H9 (cell line): ENCODE measurements around the gene NOL9. TPM values are rescaled to one million over a fixed set of nuclear protein-coding genes. Genes with fewer than 3 reads are reported as not detected.

Experiments
- DNase-seq: peaks from one replicate; pipeline ENCODE4 v3.0.0-alpha.2; 2017
- H2AFZ ChIP-seq: one replicate; pipeline ENCODE4 v1.6.1; 2013; ENCODE audit warnings: mild to moderate bottlenecking, low read length, control low read depth, moderate library complexity
- H2AK5ac ChIP-seq: 2 replicates; pipeline ENCODE4 v1.6.1; 2013; ENCODE audit warnings: low read length, control low read depth, mixed read lengths; ENCODE audit not compliant: insufficient read length
- H2BK120ac ChIP-seq: one replicate; pipeline ENCODE4 v1.6.1; 2013; ENCODE audit warnings: low read depth, mild to moderate bottlenecking, low read length, control low read depth, inconsistent platforms; ENCODE audit not compliant: poor library complexity, severe bottlenecking
- H2BK12ac ChIP-seq: 2 replicates; pipeline ENCODE4 v1.6.1; 2013; ENCODE audit warnings: low read length, control low read depth, mixed read lengths, low read depth; ENCODE audit not compliant: insufficient read length
- H2BK15ac ChIP-seq: 2 replicates; pipeline ENCODE4 v1.6.1; 2013; ENCODE audit warnings: low read depth, low read length, control low read depth
- H2BK20ac ChIP-seq: one replicate; pipeline ENCODE4 v1.6.1; 2013; ENCODE audit warnings: low read depth, mild to moderate bottlenecking, low read length, control low read depth, inconsistent platforms; ENCODE audit not compliant: poor library complexity, severe bottlenecking
- H2BK5ac ChIP-seq: 2 replicates; pipeline ENCODE4 v1.6.1; 2013; ENCODE audit warnings: low read length, control low read depth, mixed read lengths; ENCODE audit not compliant: insufficient read length
- H3K14ac ChIP-seq: 2 replicates; pipeline ENCODE4 v1.6.1; 2013; ENCODE audit warnings: low read length, control low read depth; ENCODE audit not compliant: insufficient read depth
- H3K18ac ChIP-seq: 2 replicates; pipeline ENCODE4 v1.6.1; 2013; ENCODE audit warnings: low read depth, mild to moderate bottlenecking, mixed read lengths, low read length, control low read depth; ENCODE audit not compliant: insufficient read length
- H3K23ac ChIP-seq: 2 replicates; pipeline ENCODE4 v1.6.1; 2013; ENCODE audit warnings: low read length, control low read depth, mixed read lengths, low read depth; ENCODE audit not compliant: insufficient read length
- H3K23me2 ChIP-seq: 2 replicates; pipeline ENCODE4 v1.6.1; 2013; ENCODE audit warnings: low read depth, mild to moderate bottlenecking, mixed read lengths, low read length, control low read depth; ENCODE audit not compliant: insufficient read length, poor library complexity, severe bottlenecking
- H3K27ac ChIP-seq: 2 replicates; pipeline ENCODE4 v1.5.1; 2013; ENCODE audit warnings: low read length, control low read depth, mixed read lengths, low read depth; ENCODE audit not compliant: insufficient read length
- H3K27me3 ChIP-seq: 2 replicates; pipeline ENCODE4 v1.6.1; 2013; ENCODE audit warnings: low read length, control low read depth, inconsistent platforms; ENCODE audit not compliant: insufficient read depth
- H3K4ac ChIP-seq: 2 replicates; pipeline ENCODE4 v1.6.1; 2013; ENCODE audit warnings: low read depth, mild to moderate bottlenecking, control low read depth, inconsistent platforms, low read length, moderate library complexity
- H3K4me1 ChIP-seq: 2 replicates; pipeline ENCODE4 v1.6.1; 2013; ENCODE audit warnings: low read length, control low read depth, inconsistent platforms; ENCODE audit not compliant: insufficient read depth
- H3K4me2 ChIP-seq: 2 replicates; pipeline ENCODE4 v1.6.1; 2013; ENCODE audit warnings: low read length, control low read depth, mixed read lengths; ENCODE audit not compliant: insufficient read length, insufficient read depth
- H3K56ac ChIP-seq: 2 replicates; pipeline ENCODE4 v1.6.1; 2013; ENCODE audit warnings: low read depth, mild to moderate bottlenecking, mixed read lengths, low read length, control low read depth; ENCODE audit not compliant: insufficient read length
- H3K79me1 ChIP-seq: 2 replicates; pipeline ENCODE4 v1.6.1; 2013; ENCODE audit warnings: low read depth, mild to moderate bottlenecking, moderate library complexity, low read length, control low read depth, inconsistent platforms; ENCODE audit not compliant: insufficient read depth, poor library complexity, severe bottlenecking
- H3K79me2 ChIP-seq: 2 replicates; pipeline ENCODE4 v1.6.1; 2013; ENCODE audit warnings: low read length, control low read depth, inconsistent platforms; ENCODE audit not compliant: insufficient read depth
- H3K9ac ChIP-seq: 2 replicates; pipeline ENCODE4 v1.6.1; 2013; ENCODE audit warnings: low read length, control low read depth, mixed read lengths; ENCODE audit not compliant: insufficient read length; ENCODE audit errors: extremely low read depth
- H3K9me3 ChIP-seq: one replicate; pipeline ENCODE4 v1.6.1; 2013; ENCODE audit warnings: low read depth, low read length, inconsistent platforms; ENCODE audit not compliant: control insufficient read depth
- H3T11ph ChIP-seq: one replicate; pipeline ENCODE4 v1.6.1; 2013; ENCODE audit warnings: mild to moderate bottlenecking, low read length, control low read depth, inconsistent platforms
- H4K20me1 ChIP-seq: one replicate; pipeline ENCODE4 v1.6.1; 2013; ENCODE audit not compliant: control insufficient read depth, insufficient read length, insufficient read depth
- H4K5ac ChIP-seq: 2 replicates; pipeline ENCODE4 v1.6.1; 2013; ENCODE audit warnings: low read depth, mild to moderate bottlenecking, mixed read lengths, low read length, control low read depth; ENCODE audit not compliant: insufficient read length
- H4K8ac ChIP-seq: replicated peaks from 2 replicates; pipeline ENCODE4 v1.6.1; 2013; ENCODE audit warnings: low read length, control low read depth, mixed read lengths, low read depth; ENCODE audit not compliant: insufficient read length
- H4K91ac ChIP-seq: 2 replicates; pipeline ENCODE4 v1.6.1; 2013; ENCODE audit warnings: low read depth, mild to moderate bottlenecking, moderate library complexity, mixed read lengths, low read length, control low read depth; ENCODE audit not compliant: insufficient read length
- H3K27ac Mint-ChIP-seq, 3 experiments: 2 replicates in 2 of 3; 3 replicates in 1 of 3; pipeline ENCODE4 v1.8.0; 2020 to 2021; ENCODE audit warnings: mixed read lengths in 3 of 3, mild to moderate bottlenecking in 1 of 3, moderate library complexity in 1 of 3
- H3K27me3 Mint-ChIP-seq: 2 replicates; pipeline ENCODE4 v1.8.0; 2021; ENCODE audit warnings: low read depth, mild to moderate bottlenecking, moderate library complexity, mixed read lengths
- H3K36me3 Mint-ChIP-seq, 3 experiments: 2 replicates in 2 of 3; 3 replicates in 1 of 3; pipeline ENCODE4 v1.8.0; 2020 to 2021; ENCODE audit warnings: low read depth in 3 of 3, mixed read lengths in 3 of 3; ENCODE audit not compliant: insufficient read depth in 1 of 3
- H3K4me1 Mint-ChIP-seq, 2 experiments: 2 replicates each; pipeline ENCODE4 v1.8.0; 2020; ENCODE audit warnings: mixed read lengths in 2 of 2
- H3K4me3 Mint-ChIP-seq, 2 experiments: 2 replicates in 1 of 2; 3 replicates in 1 of 2; pipeline ENCODE4 v1.8.0; 2020 to 2021; ENCODE audit warnings: mild to moderate bottlenecking in 2 of 2, mixed read lengths in 2 of 2, moderate library complexity in 1 of 2
- H3K9me3 Mint-ChIP-seq, 2 experiments: 2 replicates in 1 of 2; 3 replicates in 1 of 2; pipeline ENCODE4 v1.8.0; 2020; ENCODE audit warnings: mild to moderate bottlenecking in 2 of 2, mixed read lengths in 2 of 2, moderate library complexity in 1 of 2
- WGBS: extraction: QIAGEN DNeasy Blood & Tissue Kit; methylation state at CpG from one replicate; pipeline ENCODE4 v1.1.7; 2013; ENCODE audit warnings: missing lambda C conversion rate, low lambda C conversion rate, mixed read lengths; ENCODE audit not compliant: insufficient read length; ENCODE audit errors: extremely low coverage; 5-methylcytosine and 5-hydroxymethylcytosine counted together
- total RNA-seq: library from RNA; stranded (reverse); gene quantifications from 2 replicates; pipeline ENCODE4 v1.2.1, GENCODE V29; 2021
- TF ChIP-seq, protein P1 (sequence below): fragments of 200-600 bp; sonication (generic); conservative IDR thresholded peaks from 3 replicates; pipeline ENCODE4 v1.8.0; 2021; ENCODE audit warnings: antibody characterized with exemption, mild to moderate bottlenecking

Gene NOL9
- total RNA-seq, 1 experiment from 2014 or later: 50.4 TPM

DNA sequence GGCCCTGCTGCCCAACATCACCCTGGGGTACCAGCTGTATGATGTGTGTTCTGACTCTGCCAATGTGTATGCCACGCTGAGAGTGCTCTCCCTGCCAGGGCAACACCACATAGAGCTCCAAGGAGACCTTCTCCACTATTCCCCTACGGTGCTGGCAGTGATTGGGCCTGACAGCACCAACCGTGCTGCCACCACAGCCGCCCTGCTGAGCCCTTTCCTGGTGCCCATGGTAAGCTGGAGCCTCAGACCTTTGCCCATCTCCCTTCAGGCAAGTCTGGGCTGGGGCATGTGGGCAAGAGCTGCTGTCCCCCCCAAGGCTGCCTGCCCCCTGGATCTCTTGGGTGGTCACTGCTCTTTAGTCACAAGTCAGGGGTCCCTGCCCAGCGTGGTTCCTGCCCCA, 16.7 kb upstream of the NOL9 start:
- H3K27me3 ChIP-seq: 0 out of 2 replicates have a peak, but pooled peaks cover 2% of the 10 kb centered on the region
- no peak overlapping the region for H3T11ph ChIP-seq
- no peak overlapping the region for H3K27ac ChIP-seq
- H4K5ac ChIP-seq: no peak overlapping the region
- Mint-ChIP-seq H3K4me3 (no peak overlapping the region), H3K9me3 (peaks cover 4% of the 10 kb centered on the region in 2 experiments; a peak in 2 of 5 replicates), H3K27me3 (peaks cover 60% of the 10 kb centered on the region), H3K4me1 (peaks cover 6 to 8% of the 10 kb centered on the region in 2 experiments), H3K36me3 (no peaks in the 10 kb centered on the region), H3K27ac (no peak overlapping the region)
- no peaks in the 10 kb centered on the region for H3K79me1 ChIP-seq
- no peak overlapping the region for H3K23ac ChIP-seq
- TF ChIP-seq, protein P1, sequence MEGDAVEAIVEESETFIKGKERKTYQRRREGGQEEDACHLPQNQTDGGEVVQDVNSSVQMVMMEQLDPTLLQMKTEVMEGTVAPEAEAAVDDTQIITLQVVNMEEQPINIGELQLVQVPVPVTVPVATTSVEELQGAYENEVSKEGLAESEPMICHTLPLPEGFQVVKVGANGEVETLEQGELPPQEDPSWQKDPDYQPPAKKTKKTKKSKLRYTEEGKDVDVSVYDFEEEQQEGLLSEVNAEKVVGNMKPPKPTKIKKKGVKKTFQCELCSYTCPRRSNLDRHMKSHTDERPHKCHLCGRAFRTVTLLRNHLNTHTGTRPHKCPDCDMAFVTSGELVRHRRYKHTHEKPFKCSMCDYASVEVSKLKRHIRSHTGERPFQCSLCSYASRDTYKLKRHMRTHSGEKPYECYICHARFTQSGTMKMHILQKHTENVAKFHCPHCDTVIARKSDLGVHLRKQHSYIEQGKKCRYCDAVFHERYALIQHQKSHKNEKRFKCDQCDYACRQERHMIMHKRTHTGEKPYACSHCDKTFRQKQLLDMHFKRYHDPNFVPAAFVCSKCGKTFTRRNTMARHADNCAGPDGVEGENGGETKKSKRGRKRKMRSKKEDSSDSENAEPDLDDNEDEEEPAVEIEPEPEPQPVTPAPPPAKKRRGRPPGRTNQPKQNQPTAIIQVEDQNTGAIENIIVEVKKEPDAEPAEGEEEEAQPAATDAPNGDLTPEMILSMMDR: no peak
- H2BK12ac ChIP-seq: no peak overlapping the region
- no peaks in the 10 kb centered on the region for H4K20me1 ChIP-seq
- H2BK20ac ChIP-seq: no peak overlapping the region
- H2BK120ac ChIP-seq: no peak overlapping the region
- H3K56ac ChIP-seq: no peak overlapping the region
- no peak for DNase-seq
- no peak overlapping the region for H3K4me2 ChIP-seq
- no peak overlapping the region for H2BK5ac ChIP-seq
- H3K9ac ChIP-seq: no peak overlapping the region
- H3K9me3 ChIP-seq: no peaks in the 10 kb centered on the region
- H3K18ac ChIP-seq: no peak overlapping the region
- no peak overlapping the region for H2BK15ac ChIP-seq
- no peak overlapping the region for H4K8ac ChIP-seq
- H3K14ac ChIP-seq: no peak overlapping the region
- no peaks in the 10 kb centered on the region for H3K79me2 ChIP-seq
- H3K4ac ChIP-seq: no peak overlapping the region
- H3K4me1 ChIP-seq: no peaks in the 10 kb centered on the region; the same call in 1 of the 2 replicates
- no peaks in the 10 kb centered on the region for H3K23me2 ChIP-seq
- no peak overlapping the region for H2AK5ac ChIP-seq
- H2AFZ ChIP-seq: no peak overlapping the region
- WGBS: no CpG with 5 or more reads among the region's 5 CpGs
- H4K91ac ChIP-seq: no peak overlapping the region
